ENCODE measurements around the gene SKI.

DNA sequence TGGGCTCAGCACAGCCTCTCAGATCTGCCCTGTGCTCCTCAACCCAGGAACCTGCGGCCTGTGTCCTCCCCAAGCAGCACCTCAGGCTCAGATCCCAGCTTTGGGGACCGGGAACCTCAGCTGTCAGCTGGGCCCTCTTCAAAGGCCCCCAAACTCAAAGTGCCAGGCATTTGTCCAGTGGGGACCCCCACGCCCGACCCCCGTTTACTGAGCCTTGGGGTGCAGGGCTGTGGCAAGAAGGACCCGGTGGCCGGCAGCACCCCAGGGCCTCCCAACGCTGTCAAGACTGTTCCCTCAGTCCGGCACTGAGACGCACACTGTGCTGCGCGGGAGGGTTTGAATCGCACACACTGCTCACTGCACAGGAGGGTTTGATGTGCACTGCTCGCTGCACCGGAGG, 128.3 kb downstream of the SKI start:
- TF ChIP-seq, protein P1, sequence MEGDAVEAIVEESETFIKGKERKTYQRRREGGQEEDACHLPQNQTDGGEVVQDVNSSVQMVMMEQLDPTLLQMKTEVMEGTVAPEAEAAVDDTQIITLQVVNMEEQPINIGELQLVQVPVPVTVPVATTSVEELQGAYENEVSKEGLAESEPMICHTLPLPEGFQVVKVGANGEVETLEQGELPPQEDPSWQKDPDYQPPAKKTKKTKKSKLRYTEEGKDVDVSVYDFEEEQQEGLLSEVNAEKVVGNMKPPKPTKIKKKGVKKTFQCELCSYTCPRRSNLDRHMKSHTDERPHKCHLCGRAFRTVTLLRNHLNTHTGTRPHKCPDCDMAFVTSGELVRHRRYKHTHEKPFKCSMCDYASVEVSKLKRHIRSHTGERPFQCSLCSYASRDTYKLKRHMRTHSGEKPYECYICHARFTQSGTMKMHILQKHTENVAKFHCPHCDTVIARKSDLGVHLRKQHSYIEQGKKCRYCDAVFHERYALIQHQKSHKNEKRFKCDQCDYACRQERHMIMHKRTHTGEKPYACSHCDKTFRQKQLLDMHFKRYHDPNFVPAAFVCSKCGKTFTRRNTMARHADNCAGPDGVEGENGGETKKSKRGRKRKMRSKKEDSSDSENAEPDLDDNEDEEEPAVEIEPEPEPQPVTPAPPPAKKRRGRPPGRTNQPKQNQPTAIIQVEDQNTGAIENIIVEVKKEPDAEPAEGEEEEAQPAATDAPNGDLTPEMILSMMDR (IDR thresholded peaks at IDR 0.05; ENCODE audit: control extremely low read depth in 1 of 3, insufficient read depth in 1 of 3, low read depth in 1 of 3, low read length in 3 of 3), result no peak
- TF ChIP-seq CHD2 (IDR thresholded peaks at IDR 0.05; ENCODE audit: low read length) (no peak), POLR2A (IDR thresholded peaks at IDR 0.05; ENCODE audit: control extremely low read depth in 1 of 2, low read depth in 2 of 2, low read length in 2 of 2) (no peak), EP300 (IDR thresholded peaks at IDR 0.05; ENCODE audit: borderline replicate concordance in 1 of 2, low read depth in 2 of 2, low read length in 2 of 2) (no peak), TAF1 (IDR thresholded peaks at IDR 0.05; ENCODE audit: low read depth, low read length) (no peak), EZH2 (IDR thresholded peaks at IDR 0.05; ENCODE audit: low read depth, low read length, severe bottlenecking) (no peak), GABPA (IDR thresholded peaks at IDR 0.05; ENCODE audit: borderline replicate concordance, insufficient read depth, low read length) (no peak), SIN3A (conservative IDR thresholded peaks at IDR 0.05 in 1 of 2, IDR thresholded peaks at IDR 0.05 in 1 of 2; ENCODE audit: low read depth in 1 of 2, low read length in 2 of 2) (no peak), RFX5 (IDR thresholded peaks at IDR 0.05; ENCODE audit: borderline replicate concordance, low read depth, low read length) (no peak), CREB1 (IDR thresholded peaks at IDR 0.05) (no peak)

All from H1 (cell line).